Activated CD8-positive, alpha-beta T cell treated with anti-CD3 and anti-CD28 coated beads, Interleukin-2, amount 10 ng/mL, durations not matched to agents 7 days and 5 days (primary cell): Measurements from ENCODE around the gene DHX32. TPM values are rescaled to one million over a fixed set of nuclear protein-coding genes. Genes with fewer than 3 reads are reported as not detected.

Experiments
- ATAC-seq: fragments of 150-1000 bp; cut with Tn5 transposase; one replicate; pipeline ENCODE4 v1.10.0; 2021; ENCODE audit warnings: moderate library complexity
- CTCF ChIA-PET: fragments of 350-600 bp; sonication (Branson Sonifier 250); formaldehyde crosslinking; loops from one replicate; lab custom pipeline; 2021; ENCODE audit warnings: antibody characterized with exemption; lab: Charles Lee
- POLR2A ChIA-PET: fragments of 350-600 bp; sonication (Branson Sonifier 250); formaldehyde crosslinking; loops from one replicate; lab custom pipeline; 2021; ENCODE audit warnings: antibody characterized with exemption; lab: Charles Lee
- DNase-seq: peaks from one replicate; pipeline ENCODE4 v3.0.0-alpha.2; 2020
- H3K27ac Mint-ChIP-seq: one replicate; pipeline ENCODE4 v1.8.0; 2021; ENCODE audit warnings: mild to moderate bottlenecking, mixed read lengths
- H3K27me3 Mint-ChIP-seq: one replicate; pipeline ENCODE4 v1.8.0; 2021; ENCODE audit warnings: low read depth, mixed read lengths
- H3K36me3 Mint-ChIP-seq: one replicate; pipeline ENCODE4 v1.8.0; 2021; ENCODE audit warnings: low read depth, mixed read lengths
- H3K4me1 Mint-ChIP-seq: one replicate; pipeline ENCODE4 v1.8.0; 2021; ENCODE audit warnings: low read depth, mixed read lengths
- H3K4me3 Mint-ChIP-seq: one replicate; pipeline ENCODE4 v1.8.0; 2021; ENCODE audit warnings: mild to moderate bottlenecking, mixed read lengths
- H3K9me3 Mint-ChIP-seq: one replicate; pipeline ENCODE4 v1.8.0; 2022; ENCODE audit warnings: mixed read lengths; ENCODE audit not compliant: insufficient read depth
- total RNA-seq, 2 experiments: library from RNA; stranded (reverse); gene quantifications; one replicate each; pipeline ENCODE4 v1.2.3, GENCODE V29; 2021

The DHX32 gene
- total RNA-seq, 2 experiments from 2014 or later: 14.0 to 14.2 TPM

DNA sequence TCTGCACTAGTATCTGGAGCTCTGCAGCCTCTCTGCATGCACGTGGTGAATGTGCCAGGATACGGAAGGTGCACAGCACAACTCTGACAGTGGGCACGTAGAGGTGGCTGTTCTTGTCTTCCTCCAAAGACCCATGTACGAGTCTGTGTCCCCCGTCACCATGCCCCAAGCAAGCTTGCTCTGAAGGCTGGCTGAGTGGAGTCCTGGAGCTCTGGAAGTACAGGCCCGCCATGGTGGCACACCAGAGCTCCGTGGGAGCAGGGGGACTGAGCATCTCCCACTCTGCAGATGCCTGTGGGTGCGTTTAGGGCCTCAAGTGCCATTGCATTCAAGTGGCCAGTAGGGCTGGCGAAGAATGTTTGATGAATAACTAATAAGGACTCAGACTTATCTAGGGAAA is 40.7 kb downstream of the DHX32 start:
- H3K4me1 Mint-ChIP-seq: no peaks in the 10 kb centered on the region
- CTCF ChIA-PET: no interaction called here
- no peak overlapping the region for H3K4me3 Mint-ChIP-seq

DNA sequence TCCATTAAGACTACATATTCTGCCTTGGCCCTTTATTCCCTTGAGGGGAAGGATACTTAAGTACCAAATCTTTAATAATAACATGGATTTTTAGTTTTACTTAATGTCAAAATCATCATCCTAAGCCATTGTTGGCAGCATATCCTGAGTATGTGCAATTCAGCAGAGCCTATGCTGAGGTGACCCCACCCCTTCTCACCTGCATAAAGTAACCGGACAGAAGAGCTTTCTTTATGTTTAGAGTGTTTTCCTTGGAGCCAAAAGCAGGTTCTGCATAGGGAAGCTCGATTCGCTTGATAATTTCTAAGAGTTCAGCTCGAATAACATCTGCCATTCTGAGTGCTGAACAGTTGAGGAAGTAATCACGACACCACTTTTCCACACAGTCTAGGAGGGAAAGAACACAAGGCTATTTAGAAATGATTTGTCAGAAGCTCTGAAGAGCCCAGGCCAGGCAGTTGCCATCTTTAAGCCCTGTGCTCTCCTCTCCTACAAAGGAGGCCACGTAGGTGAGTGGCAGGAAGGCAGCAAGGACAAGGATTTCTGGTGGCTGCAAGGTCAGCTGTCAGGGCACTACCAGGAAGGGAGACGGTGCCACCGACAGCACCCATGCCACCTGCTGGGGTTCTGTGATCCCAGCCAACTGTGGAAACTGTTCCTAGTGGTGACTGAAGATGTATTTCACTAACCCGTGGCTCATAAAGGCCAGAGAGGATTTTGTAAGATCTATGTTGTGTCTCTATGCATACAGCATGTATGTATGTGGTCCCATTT is 42.1 kb downstream of the DHX32 start:
- Mint-ChIP-seq H3K27ac (no peak overlapping the region), H3K27me3 (no peaks in the 10 kb centered on the region), H3K9me3 (no peaks in the 10 kb centered on the region), H3K36me3 (peaks cover 40% of the 10 kb centered on the region), H3K4me3 (no peak overlapping the region), H3K4me1 (no peaks in the 10 kb centered on the region)
- no peak for ATAC-seq
- DNase-seq: no peak
- ChIA-PET POLR2A (no interaction called here), CTCF (interaction anchor here (1.1 kb wide), 1 partner anchor 13 kb away, joined by 3 read pairs; no protein-coding TSS in a partner anchor)

More for the DNA sequence above, 40.7 kb downstream of the DHX32 start:
- H3K9me3 Mint-ChIP-seq: no peaks in the 10 kb centered on the region
- peaks cover 34% of the 10 kb centered on the region for H3K36me3 Mint-ChIP-seq
- no peaks in the 10 kb centered on the region for H3K27me3 Mint-ChIP-seq
- DNase-seq: no peak
- POLR2A ChIA-PET: no interaction called here
- no peak overlapping the region for H3K27ac Mint-ChIP-seq
- ATAC-seq: no peak

DNA sequence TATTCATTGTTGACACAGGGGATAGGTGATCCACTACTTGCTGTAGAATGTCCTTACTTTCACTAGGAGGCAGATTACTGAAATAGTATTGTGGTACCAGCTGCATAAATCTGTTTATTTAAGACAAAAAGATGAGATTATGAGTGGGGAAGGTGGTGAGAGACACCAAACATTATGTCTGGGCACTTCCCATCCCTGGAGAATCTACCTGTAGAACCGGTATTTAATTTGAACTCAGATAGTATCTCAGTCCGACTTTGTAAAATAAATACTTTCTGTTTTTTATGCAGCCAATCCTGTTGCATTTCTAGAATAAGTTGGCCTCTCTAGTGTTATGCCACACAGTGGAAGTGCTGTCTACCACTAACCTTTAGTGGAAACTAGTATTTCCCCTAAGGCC is 44.3 kb downstream of the DHX32 start:
- no peaks in the 10 kb centered on the region for H3K27me3 Mint-ChIP-seq
- ChIA-PET CTCF (no interaction called here), POLR2A (interaction anchor here (0.6 kb wide), 1 partner anchor 103 kb away, joined by 3 read pairs; no protein-coding TSS in a partner anchor)
- no peak overlapping the region for H3K27ac Mint-ChIP-seq
- H3K36me3 Mint-ChIP-seq: peaks cover 54% of the 10 kb centered on the region
- no peak for ATAC-seq
- DNase-seq: no peak
- no peaks in the 10 kb centered on the region for H3K4me1 Mint-ChIP-seq
- no peak overlapping the region for H3K4me3 Mint-ChIP-seq
- no peaks in the 10 kb centered on the region for H3K9me3 Mint-ChIP-seq

DNA sequence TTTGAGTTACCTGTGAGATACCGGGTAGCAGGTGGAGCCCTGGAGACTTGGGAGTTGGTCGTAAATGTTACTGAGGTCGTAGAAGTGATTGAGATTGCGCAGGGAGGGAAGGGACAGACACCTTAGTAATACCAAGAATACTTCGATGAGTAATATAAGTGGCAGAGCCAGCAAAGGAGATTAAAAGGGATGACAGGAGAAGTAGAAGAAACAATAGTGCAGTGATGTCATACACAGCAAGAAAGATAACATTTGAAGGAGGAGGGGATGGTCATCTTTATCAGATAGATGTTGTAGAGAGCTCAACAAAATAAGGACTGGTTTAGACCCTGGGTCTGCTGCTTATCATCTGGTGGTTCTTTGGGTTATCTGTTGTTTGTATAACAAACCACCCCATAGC is 52.8 kb downstream of the DHX32 start:
- H3K4me1 Mint-ChIP-seq: peaks cover 5% of the 10 kb centered on the region
- H3K27ac Mint-ChIP-seq: no peak overlapping the region
- no peaks in the 10 kb centered on the region for H3K9me3 Mint-ChIP-seq
- POLR2A ChIA-PET: no interaction called here
- ATAC-seq: no peak
- CTCF ChIA-PET: no interaction called here
- H3K4me3 Mint-ChIP-seq: no peak overlapping the region
- H3K27me3 Mint-ChIP-seq: no peaks in the 10 kb centered on the region
- DNase-seq: no peak
- peaks cover 52% of the 10 kb centered on the region for H3K36me3 Mint-ChIP-seq

DNA sequence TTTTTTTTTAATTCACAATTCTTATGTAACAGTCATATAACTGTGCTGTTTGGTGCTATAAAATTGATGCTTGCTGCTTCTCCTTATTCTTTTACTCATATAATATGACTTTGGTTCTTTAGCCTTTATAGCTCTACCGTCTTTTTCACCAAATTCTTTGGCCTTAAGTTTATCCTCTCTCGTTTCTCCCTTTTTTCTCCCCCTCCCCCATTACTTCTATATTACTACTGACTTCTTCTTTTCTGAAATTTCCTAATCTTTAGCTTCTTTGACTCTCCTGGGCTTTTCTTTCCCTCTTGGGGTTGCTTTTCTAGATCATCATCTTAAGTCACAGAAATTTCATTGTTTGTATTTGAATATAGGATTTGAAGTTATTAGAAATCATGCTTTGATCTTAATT is 54.0 kb downstream of the DHX32 start:
- DNase-seq (no peak), ATAC-seq (no peak)
- H3K36me3 Mint-ChIP-seq: peaks cover 46% of the 10 kb centered on the region
- H3K4me1 Mint-ChIP-seq: peaks cover 6% of the 10 kb centered on the region
- ChIA-PET POLR2A (no interaction called here), CTCF (no interaction called here)
- H3K27me3 Mint-ChIP-seq: no peaks in the 10 kb centered on the region
- no peak overlapping the region for H3K4me3 Mint-ChIP-seq
- no peaks in the 10 kb centered on the region for H3K9me3 Mint-ChIP-seq
- no peak overlapping the region for H3K27ac Mint-ChIP-seq

DNA sequence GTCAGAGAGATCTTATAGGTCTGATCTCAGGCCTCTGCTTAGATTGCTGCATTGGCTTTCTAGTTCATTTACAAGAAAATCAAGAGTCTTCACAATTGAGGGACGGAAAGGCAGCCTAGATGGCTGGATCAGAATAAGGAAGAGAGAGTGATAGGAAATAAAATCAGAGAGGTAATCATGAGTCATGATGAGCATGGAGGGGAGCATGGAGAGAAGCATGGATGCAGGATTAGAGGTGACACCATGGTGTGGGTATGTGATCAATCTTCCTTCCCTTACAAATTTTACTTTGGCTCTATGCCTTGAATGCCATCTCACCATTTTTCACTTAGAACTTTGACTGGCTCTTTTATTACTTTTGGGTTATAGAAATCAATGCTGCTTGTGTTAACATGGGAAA is 56.4 kb downstream of the DHX32 start:
- Mint-ChIP-seq H3K9me3 (no peaks in the 10 kb centered on the region), H3K4me3 (no peak overlapping the region), H3K4me1 (peaks cover 24% of the 10 kb centered on the region), H3K27ac (no peak overlapping the region), H3K36me3 (peaks cover 32% of the 10 kb centered on the region), H3K27me3 (no peaks in the 10 kb centered on the region)
- DNase-seq (no peak), ATAC-seq (no peak)
- ChIA-PET POLR2A (interaction anchor here (1.4 kb wide), 1 partner anchor 36 kb away, joined by 3 read pairs; no protein-coding TSS in a partner anchor), CTCF (no interaction called here)

DNA sequence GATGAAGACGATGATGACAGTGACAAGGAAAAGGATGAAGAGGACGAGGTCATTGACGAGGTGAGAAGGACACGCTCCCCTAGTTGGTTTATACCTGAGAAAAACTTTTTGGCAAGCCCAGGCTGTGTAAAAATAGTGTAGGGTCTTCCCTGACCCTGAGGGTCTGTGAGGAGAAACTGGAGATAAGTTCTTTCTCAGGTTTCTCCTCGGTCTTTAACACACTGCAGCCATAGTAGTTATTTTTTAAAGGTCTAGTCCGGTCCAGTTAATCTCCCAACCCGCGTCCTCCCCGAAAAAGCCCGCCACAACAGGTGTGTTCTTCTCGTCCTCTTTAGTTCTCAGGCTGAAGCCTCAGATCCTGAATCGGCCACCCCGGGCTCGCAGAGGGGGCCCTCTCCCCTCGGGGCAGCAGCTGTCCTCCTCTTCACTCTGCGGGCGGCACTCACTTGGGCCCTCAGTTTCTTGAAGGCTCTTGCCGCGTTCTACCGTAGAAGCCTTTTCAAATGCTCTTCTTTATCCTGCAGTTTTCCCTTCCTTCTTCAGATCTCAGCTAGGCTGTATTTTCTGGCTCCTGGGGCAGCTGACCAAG is 57.3 kb downstream of the DHX32 start:
- Mint-ChIP-seq H3K9me3 (no peaks in the 10 kb centered on the region), H3K4me1 (peaks cover 24% of the 10 kb centered on the region), H3K27me3 (no peaks in the 10 kb centered on the region), H3K4me3 (no peak overlapping the region), H3K27ac (no peak overlapping the region), H3K36me3 (peaks cover 22% of the 10 kb centered on the region)
- ChIA-PET CTCF (interaction anchor here (1.2 to 1.3 kb wide), 2 partner anchors 22 to 55 kb away, joined by 3 read pairs; no protein-coding TSS in a partner anchor), POLR2A (interaction anchor here (0.9 to 1.9 kb wide), 5 partner anchors 7 to 104 kb away, joined by 3 to 8 read pairs (median 4); partner anchors contain the start of gene EDRF1)
- peak; percentile 4 for ATAC-seq
- peak; percentile 33 for DNase-seq

DNA sequence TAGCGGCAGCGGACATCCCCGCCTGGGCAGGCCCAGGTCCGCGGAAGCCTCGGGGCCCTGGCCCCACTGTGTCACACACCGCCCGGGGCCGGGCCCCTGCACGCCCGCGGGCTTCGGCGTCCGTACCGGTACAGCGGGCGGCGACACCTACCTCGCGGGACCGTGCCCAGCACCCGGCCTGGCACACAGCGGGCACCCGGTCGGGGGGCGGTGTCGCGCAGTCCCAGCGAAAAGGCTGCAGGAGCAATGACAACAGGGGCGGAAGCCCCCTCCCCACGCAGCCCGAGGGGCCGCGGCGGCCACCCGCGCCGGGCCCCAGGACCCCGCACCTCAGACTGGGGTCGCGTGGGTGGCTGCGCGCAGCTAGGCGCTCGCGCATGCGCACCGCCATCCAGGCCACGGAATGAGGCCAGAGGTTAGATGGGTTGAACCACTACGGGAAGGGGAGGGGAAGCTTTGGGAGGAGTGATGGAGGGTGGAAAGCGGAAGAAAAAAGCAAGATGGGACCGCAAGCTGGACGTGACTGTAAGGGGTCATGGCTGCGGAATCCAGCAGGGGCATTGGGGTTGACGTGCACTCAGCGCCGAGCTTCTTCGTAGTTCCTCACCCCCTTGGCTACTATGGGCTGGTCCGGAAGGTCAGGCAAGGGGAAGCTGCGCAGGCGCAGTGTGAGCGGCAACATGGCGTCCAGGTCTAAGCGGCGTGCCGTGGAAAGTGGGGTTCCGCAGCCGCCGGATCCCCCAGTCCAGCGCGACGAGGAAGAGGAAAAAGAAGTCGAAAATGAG is 58.0 kb downstream of the DHX32 start, which contains the start of the genes BCCIP and UROS:
TSS of gene BCCIP (plus strand) at position 669 of the 785 bp plus-strand sequence. CDS start at position 681, 12 bp downstream.
TSS of gene UROS (minus strand) at position 381 of the 785 bp plus-strand sequence. CDS start 6,759 bp downstream, outside the sequence.
- Mint-ChIP-seq H3K9me3 (no peaks in the 10 kb centered on the region), H3K4me1 (peaks cover 24% of the 10 kb centered on the region), H3K36me3 (peaks cover 17% of the 10 kb centered on the region), H3K27ac (peak within 1 kb of the TSS; percentile 82), H3K4me3 (peak within 1 kb of the TSS; percentile 81), H3K27me3 (no peaks in the 10 kb centered on the region)
- ChIA-PET POLR2A (interaction anchor here (0.9 to 1.9 kb wide), 5 partner anchors 8 to 104 kb away, joined by 3 to 8 read pairs (median 4); partner anchors contain the start of gene EDRF1), CTCF (interaction anchor here (1.2 to 1.3 kb wide), 2 partner anchors 22 to 55 kb away, joined by 3 read pairs; no protein-coding TSS in a partner anchor)
- ATAC-seq: peak; percentile 87
- DNase-seq: peak; percentile 93

DNA sequence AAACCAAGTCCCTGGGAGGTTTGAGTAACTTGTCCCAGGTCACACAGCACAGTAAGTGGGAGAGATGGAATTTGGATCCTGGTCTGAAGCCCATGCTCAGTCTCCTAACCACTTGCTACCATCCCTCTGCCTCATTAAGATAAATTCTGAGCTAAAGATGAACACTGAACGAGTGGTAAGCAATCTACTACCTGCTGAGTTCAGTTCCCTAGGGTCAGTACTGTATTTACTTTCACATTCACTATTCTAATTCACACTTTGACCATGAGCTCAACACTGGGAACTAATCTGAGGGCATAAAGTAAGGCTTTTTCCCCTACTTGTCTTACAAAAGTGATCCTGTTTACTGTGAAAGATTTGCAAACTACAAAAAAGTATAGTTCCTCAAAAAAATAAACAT is 60.4 kb downstream of the DHX32 start:
- ChIA-PET POLR2A (no interaction called here), CTCF (no interaction called here)
- no peak for DNase-seq
- Mint-ChIP-seq H3K27ac (no peak overlapping the region), H3K9me3 (no peaks in the 10 kb centered on the region), H3K27me3 (no peaks in the 10 kb centered on the region), H3K36me3 (peaks cover 4% of the 10 kb centered on the region), H3K4me3 (no peak overlapping the region), H3K4me1 (peaks cover 19% of the 10 kb centered on the region)
- ATAC-seq: no peak

DNA sequence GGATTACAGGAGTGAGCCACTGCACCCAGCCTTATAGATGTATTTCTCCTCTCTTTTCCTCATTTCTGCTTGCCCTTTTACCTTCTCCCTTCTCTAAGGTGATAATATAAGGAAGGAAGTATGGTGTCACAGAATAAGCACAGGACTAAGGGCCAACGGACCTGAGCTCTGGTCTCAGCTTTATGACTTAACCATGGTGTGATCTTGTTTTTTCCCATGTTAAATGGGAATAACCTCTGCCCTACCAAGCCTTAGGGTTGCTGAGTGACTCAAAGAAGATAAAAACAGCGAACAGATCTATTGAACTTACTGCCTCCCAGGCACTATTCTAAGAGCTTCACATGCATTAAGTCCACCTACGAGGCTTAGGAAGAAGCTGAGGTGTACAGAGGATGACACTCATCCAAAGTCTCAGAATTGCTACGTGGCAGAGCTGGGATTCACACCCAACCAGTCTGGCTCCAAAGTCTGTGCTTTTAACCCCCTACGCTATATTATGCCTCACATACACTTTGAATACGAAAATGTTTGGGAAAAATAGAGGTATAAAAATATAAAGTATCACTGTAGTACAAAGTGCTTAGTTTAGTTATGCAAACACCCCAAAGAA is 63.6 kb downstream of the DHX32 start:
- Mint-ChIP-seq H3K36me3 (peaks cover 23% of the 10 kb centered on the region), H3K4me1 (peaks cover 19% of the 10 kb centered on the region), H3K9me3 (no peaks in the 10 kb centered on the region), H3K27me3 (no peaks in the 10 kb centered on the region), H3K27ac (no peak overlapping the region), H3K4me3 (no peak overlapping the region)
- no peak for ATAC-seq
- ChIA-PET CTCF (no interaction called here), POLR2A (no interaction called here)
- no peak for DNase-seq

DNA sequence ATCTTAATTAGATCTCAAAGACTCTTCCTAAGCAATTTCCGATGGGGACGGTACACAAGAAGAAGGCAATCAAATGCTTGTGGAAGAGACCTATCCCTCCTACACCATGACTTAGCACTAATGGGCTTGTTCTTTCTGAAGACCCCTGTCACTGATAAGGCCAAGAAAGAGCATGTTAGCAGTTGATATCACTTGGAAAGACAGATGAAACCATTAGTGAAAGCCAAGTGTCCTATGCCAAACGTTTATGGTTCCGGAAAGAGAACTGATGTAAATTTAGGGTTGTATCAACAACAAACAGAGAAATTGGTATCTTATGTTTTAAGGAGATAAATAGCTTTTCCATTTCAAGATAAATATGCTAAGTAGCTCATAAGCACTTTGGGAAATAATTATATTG is 64.5 kb downstream of the DHX32 start:
- POLR2A ChIA-PET: no interaction called here
- Mint-ChIP-seq H3K4me1 (peaks cover 13% of the 10 kb centered on the region), H3K9me3 (no peaks in the 10 kb centered on the region), H3K4me3 (no peak overlapping the region), H3K27ac (no peak overlapping the region), H3K36me3 (peaks cover 22% of the 10 kb centered on the region), H3K27me3 (no peaks in the 10 kb centered on the region)
- no peak for ATAC-seq
- DNase-seq: no peak
- CTCF ChIA-PET: no interaction called here
